ENCODE measurements around the gene USP21. TPM values are rescaled to one million over a fixed set of nuclear protein-coding genes. Genes with fewer than 3 reads are reported as not detected.
"Not testable (repeated sequence)": the region's sequence is repeated elsewhere in the genome, so short reads cannot be mapped to it uniquely, and the experiment has no call there.

The USP21 gene
- 19.6 TPM for polyA plus RNA-seq (2013, experiment 1 of 2; ENCODE audit: insufficient read length)
- 21.6 TPM for polyA plus RNA-seq (2013, experiment 2 of 2; ENCODE audit: insufficient read length)

DNA sequence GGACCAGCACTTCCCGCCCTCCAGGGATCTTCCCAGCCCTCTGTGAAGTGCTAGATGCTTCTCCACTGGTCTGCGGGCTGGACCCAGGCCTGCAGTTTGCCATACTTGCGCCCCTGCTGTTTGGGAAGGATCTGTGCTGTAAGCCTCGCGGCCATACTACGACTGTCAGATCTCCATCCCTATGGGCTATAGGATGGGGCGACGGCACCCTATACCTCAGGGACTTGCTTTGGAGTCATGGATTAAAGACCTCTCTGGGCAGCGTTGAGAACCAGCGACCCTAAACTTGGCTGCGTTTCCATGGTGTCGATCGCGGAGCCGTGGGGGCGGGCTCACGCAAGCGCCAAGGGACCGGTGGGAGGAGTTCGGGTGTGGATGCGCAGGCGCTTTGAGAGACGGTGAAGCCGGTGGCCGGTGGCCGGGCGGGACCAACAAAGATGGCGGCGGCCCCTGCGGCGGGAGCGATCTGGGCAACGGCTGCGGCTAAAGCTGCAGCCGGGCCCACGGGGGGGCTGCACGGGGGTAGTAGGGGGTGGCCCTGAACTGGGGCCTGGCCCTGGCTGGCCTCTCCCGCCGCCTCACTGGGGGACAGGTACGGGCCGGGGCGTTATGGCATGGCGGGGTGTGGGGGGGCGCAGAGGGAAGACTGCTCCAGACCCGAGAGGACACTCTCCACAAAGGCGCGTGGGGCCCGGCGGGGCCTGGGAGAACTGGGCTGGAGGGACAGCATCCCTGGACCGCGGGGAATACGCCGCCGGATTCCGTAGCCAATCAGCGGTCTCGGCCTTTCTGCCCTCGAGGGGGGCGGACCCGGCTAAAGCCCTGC is at the start of gene USP21:
USP21 (plus strand) TSS at position 414 of the 826 bp plus-strand sequence. CDS start 1,141 bp downstream, outside the sequence.
- peak; percentile 87 for DNase-seq

GRCh38 chr1:161111117-161111516 is 48.2 kb upstream of the USP21 start:
- no peak for DNase-seq

- no peak for DNase-seq
Measured at GRCh38 chr1:161111527-161111926, 47.8 kb upstream of the USP21 start.

- DNase-seq, result no peak
Measured at GRCh38 chr1:161113915-161114314, 45.4 kb upstream of the USP21 start.

DNA sequence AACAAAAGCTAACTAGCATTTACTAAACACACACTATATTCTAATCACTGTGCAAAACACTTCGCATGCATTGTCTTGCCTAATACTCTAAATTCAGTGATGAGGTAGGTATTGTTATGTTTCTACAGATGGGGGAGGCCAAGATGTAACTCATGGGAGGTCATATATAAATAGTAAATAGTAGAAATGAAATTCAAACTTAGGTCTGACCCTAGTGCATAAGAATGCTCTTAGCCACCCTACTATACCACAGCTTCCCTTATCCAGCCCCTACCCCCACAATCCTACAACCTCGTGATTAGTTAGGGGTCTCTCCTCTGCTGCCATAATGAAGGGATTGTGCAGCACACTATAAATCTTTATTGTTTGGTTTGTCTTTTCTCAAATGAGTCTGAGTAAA is 44.7 kb upstream of the USP21 start:
- no peak for DNase-seq

- DNase-seq, result peak; percentile 47
Measured at GRCh38 chr1:161115132-161115711, 44.1 kb upstream of the USP21 start.

DNA sequence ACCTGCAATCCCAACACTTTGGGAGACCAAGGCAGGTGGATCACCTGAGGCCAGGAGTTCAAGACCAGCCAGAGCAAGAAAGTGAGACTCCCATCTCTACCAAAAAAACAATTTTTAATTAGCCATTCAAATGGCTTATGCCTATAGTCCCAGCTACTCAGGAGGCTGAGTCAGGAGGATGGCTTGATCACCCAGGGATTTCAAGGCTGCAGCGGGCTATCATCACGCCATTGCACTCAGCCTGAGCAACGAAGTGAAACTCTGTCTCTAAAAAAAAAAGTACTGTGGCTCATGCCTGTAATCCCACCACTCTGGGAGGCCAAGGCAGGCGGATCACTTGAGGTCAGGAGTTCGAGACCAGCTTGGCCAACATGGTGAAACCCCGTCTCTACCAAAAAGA is 43.3 kb upstream of the USP21 start:
- DNase-seq, result not testable (repeated sequence)

- peak; percentile 79 for DNase-seq
Measured at GRCh38 chr1:161117759-161118581, 41.3 kb upstream of the USP21 start, which contains the start of the genes NIT1 and PFDN2. Gene NIT1, plus strand, starts transcription at chr1:161118105. Its CDS starts 72 bp downstream, at chr1:161118177. Gene PFDN2, minus strand, starts transcription at chr1:161118037. Its CDS starts 11 bp downstream, at chr1:161118026.

DNA sequence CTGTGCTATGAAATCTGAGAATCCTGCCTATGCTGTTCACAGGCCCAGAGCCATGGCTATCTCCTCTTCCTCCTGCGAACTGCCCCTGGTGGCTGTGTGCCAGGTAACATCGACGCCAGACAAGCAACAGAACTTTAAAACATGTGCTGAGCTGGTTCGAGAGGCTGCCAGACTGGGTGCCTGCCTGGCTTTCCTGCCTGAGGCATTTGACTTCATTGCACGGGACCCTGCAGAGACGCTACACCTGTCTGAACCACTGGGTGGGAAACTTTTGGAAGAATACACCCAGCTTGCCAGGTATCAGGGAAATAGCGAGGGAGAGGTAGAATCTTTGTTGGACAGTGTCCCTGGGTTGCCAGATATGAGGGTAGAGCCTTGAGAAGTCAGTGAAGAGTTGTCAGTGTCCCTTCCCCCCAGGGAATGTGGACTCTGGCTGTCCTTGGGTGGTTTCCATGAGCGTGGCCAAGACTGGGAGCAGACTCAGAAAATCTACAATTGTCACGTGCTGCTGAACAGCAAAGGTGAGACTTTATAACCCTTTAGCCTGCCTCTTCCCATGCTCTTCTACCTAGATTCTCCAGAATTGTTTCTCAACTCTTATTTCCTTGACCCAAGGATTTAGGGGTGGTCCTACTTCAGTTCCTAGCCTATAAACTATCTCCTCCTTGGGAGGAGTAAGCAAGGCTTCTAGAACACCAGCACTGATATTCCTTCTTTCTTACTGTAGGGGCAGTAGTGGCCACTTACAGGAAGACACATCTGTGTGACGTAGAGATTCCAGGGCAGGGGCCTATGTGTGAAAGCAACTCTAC is 40.0 kb upstream of the USP21 start:
- DNase-seq, result peak; percentile 77

DNA sequence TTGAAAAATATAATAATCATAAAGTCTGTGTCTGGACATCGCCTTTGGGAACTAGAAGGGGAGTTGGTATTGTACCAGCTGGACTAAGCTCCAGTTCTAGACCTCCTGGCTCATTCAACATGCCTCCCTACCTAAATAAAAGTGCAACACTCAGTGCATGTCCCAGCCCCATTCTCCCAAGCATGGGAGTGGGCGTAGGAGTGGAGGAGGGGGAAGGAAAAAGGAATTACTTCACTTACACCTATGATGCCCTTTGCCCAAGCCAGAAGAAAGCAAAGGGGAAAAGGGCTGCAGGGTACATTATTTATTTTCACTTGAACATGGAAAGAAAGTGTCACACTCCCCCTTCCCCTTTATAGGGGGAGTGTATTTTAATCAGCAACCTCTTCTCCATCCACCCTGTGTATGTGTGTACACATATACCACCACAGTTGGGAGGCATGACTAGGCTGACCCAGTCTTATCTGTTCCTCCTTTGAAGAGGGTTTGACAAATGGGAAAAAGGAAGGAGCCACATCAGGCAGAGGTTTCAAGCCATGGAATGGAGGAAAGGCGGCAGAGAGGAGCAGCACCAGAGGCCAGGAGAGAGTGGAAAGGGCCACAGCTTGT is 38.2 kb upstream of the USP21 start:
- no peak for DNase-seq

DNA sequence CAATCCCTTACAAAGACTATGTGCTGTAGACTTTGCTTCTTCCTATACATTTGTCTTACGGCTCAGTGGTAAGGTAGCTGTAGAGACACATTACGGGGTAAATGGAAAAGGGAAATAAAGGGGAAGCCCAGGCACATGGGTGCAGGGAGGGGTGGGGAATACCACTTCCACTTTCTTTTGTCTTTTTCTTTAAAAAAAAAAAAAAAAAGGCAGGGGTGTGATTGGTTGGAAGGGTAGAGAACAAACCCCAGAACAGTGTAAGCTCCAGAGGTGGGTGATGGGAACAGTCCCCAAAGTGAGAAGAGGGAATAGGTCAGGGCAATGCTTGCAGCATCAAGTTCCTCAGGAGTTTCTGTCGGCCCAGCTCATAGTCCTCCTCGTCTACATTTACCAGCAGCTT is 37.5 kb upstream of the USP21 start:
- DNase-seq, result no peak

DNA sequence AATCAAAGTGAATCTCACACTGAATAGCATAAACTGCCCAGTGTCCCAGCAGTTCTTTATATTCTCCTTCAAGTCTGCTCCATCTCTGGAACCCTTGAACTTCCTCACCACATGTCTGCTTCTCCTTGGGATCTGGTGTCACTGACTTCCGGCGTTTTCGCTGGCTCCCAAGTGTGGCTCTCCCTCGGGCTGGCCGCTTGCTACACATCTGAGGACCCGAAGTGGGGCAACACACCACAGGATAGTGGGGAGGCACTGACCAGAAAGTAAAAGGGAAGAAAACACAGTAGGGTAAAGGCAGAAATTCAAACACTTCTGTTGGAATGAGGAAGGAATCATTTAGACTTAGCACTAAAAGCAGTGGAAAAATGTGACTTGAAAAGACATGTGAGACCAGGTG is 36.3 kb upstream of the USP21 start:
- DNase-seq, result no peak

GRCh38 chr1:161127649-161128048 is 31.7 kb upstream of the USP21 start:
- DNase-seq, result no peak

GRCh38 chr1:161128591-161129420 is 30.5 kb upstream of the USP21 start:
- no peak for DNase-seq

- DNase-seq, result no peak
Measured at GRCh38 chr1:161130266-161130665, 29.0 kb upstream of the USP21 start.

DNA sequence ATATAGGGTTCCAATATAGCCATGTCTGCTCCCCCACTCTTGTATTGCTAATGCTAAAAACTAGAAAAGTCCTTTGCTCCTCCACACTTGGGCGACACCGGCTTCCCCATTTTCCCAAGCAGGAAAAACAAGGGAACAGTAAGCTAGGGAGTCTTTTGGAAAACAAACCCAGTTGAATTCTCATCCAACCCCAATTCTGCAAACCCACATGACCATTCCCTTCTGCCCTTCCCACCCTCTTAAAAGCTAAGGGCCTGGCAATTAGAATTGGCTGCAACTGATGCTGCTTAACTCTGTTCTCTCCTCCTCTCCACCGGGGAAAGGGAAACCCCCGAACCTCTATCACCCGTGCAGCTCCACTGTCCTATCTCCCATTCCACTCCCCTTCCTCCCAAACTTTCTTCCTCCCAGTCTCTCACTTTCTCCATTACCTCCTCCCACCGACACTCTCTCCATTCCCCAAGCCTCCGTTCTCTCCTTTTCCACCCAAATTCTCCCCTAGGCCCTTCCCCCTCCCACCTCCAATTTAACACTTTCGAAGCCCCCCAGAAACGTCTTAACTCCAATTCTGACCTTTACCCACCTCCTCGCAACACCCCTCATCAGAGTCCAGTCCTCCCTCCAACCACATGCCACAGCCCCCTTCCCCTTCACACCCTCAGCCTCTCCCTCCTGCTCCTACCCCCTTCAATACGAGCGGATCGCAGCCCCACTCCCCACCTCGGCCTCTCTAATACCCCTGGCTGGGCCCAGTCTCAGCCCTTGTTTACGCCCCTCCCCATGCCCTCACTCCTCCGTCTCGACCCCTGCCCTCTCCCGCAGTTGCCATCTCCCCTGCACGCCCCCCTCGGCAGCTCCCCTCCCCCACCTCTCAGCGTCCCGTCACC is 27.5 kb upstream of the USP21 start:
- peak; percentile 17 for DNase-seq

GRCh38 chr1:161132410-161133219 is 26.7 kb upstream of the USP21 start, which contains the start of gene DEDD:
Gene DEDD, minus strand, starts transcription at chr1:161132667. Its CDS starts 8,205 bp downstream, at chr1:161124462.
- DNase-seq, result peak; percentile 98

DNA sequence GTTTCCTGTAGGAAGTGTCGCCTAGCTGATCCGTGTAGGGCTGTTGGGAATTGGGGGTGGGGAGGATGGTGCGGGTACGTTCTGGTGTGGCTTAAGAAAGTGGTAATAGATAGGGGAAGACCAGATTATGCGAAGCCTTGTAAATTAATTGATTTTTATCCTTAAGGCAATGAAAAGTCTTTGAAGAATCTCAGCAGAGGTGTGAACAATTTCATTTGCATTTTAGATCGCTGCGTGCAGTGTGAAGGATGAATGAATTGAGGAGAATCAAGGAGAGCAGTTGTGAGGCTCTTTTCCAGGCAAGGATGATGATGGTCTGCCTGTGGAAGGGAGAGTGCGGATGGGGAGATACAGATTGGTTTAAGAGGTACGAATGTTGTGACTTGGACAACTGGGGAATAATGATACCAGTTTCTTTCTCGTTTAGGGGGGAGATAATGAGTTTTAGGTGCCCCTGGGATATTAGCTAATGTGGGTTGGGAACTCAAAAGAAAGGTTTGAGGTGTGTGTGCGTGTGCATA is 26.0 kb upstream of the USP21 start:
- DNase-seq, result peak; percentile 8

All from fibroblast of skin of back (primary cell).